GM13977 (cell line): ENCODE measurements around the gene PTCH1.

ENCODE experiments used
- DNase-seq: peaks from one replicate; pipeline ENCODE4 v3.0.0; 2012; ENCODE audit warnings: low spot score
- CTCF ChIP-seq: IDR thresholded peaks from 2 replicates; pipeline ENCODE4 v1.5.1; 2012; ENCODE audit warnings: mild to moderate bottlenecking, control low read depth; ENCODE audit not compliant: insufficient read depth; ENCODE audit errors: extremely low read depth, missing control alignments
- in situ Hi-C: fragments of 300-500 bp; cut with MboI; formaldehyde crosslinking; loops from one replicate; pipeline ENCODE4 v1.12.0; 2022; ENCODE audit warnings: low sequenced_read_pairs, low pct_unique_long_range_greater_than_20kb, mixed read lengths, inconsistent platforms; ENCODE audit not compliant: unreplicated experiment

Gene PTCH1

DNA sequence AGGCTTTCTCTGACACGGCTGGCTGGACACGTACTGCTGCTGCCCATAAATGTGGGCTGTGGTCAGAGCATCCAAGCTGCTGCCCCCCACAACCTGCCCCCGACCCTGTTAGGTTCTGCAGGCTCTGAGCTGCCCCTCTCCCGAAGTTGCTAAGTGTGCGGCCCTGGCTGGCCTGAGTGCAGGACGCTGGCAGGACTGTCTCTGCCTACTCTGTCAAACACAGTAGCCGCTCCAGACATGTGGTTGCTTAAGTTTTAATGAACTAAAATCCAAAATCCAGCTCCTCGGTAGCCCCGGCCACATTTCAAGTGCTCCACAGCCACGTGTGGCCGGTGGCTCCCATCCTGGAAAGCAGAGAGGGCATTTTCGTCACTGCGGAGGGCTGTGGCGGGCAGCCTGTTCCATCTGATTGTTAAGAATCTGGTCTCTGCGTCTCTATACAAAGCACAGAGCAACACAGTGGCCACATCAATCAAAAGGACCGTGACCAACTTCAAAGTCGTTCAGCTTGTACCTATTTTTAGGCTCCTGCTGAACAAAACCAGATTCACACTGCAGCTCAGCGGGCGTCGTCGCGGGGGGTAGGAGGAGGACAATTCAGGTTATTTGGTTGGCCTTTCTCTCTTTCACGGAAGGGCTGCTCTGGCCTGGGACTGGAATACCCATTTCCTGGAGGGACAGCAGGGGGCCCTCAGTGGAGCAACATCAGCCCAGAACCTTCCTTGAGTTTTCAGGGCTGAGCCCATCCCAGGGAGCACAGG, 68.9 kb downstream of the PTCH1 start:
- no peak for TF ChIP-seq CTCF
- DNase-seq = peak; percentile 35
- in situ Hi-C loops = no loop called here

GRCh38 chr9:95446984-95447383, 69.8 kb downstream of the PTCH1 start:
- in situ Hi-C loops = no loop called here
- no peak for DNase-seq
- TF ChIP-seq CTCF = no peak

DNA sequence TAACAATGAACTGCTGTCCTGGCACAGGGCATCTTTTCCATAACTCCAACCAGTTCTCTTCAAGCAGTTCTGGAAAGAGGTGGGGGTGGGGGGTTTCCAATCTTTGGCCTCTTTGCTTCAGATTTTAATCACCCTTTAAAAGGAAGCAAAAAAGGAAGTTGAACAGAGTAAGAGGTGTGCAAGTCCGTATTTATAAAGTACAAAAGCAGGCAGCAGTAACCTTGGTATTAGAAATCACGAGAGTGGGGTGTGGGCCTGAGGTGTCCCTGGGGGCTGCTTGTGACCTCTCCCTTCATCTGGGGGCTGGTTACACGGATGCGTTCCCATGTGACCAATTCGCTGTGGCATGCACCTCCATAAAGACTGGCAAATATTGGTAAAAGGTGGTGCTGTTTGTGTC, 70.5 kb downstream of the PTCH1 start:
- in situ Hi-C loops = no loop called here
- peak; percentile 57 for DNase-seq
- no peak for TF ChIP-seq CTCF

DNA sequence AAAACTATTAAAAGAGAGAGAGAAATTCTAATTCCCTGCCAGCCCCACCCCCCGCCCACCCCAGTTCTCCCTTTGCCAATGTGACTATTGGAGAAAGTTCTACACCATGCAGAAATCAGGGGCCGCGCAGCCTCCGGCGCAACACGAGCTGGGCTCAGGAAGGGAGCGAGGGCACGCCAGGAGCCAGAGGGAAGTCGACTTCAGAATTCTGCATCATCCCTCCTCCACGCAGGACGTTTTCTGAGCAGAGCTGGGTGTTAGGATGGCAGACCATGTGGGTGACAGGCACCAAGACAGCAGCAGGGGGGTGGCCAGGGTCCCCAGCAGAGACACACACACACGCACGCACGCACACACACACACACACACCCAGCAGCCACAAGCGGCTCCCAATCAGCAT, 72.6 kb downstream of the PTCH1 start:
- in situ Hi-C loops = no loop called here
- TF ChIP-seq CTCF = no peak
- no peak for DNase-seq

DNA sequence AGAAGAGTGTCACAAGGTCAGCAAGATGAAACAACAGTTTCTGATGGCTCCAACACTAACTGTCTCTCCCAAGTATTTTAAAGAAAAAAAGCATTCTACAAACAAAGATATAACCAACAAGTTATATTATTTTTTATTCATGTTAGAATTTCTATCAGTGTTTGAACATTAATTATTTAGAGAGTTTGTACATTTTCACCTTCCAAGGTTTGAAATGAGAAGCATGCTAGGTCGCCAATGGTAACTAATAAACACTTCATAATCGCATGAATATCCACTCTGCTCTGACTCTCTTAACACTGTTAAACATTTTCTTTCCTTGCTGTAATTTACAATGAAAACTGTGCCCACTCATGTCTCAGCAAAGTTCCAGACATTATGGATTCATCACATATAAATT, 73.5 kb downstream of the PTCH1 start:
- in situ Hi-C loops = no loop called here
- no peak for TF ChIP-seq CTCF
- no peak for DNase-seq

GRCh38 chr9:95441081-95441480, 75.7 kb downstream of the PTCH1 start:
- in situ Hi-C loops = no loop called here
- no peak for DNase-seq
- TF ChIP-seq CTCF = no peak
